ENCODE data around the gene TMEM39A.

The TMEM39A gene

DNA sequence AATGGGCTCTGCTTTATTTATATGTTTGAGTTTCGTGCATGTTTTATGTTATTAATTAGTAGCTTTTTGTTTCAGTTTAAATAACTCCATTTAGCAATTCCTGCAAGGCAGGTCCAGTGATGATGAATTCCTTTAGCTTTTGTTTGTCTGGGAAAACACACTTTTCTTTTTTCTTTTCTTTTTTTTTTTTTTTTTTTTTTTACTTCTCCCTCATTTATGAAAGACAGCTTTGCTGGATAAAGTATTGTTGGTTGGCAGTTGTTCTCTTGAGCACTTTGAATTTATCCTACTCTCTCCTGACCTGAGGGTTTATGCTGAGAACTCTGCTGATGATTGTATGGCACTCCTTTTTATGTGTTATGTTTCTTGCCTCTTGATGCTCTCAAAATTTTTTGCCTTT lies 35.7 kb downstream of the TMEM39A start:
- H3K9me3 ChIP-seq (ENCODE audit: control insufficient read depth, insufficient read depth, low read depth, low read length): no peaks in the 10 kb centered on the region; the same call in none of the 2 replicates
- POLR2A ChIA-PET: interaction anchor here (0.7 kb wide), 1 partner anchor 922 kb away, joined by 5 read pairs; no protein-coding TSS in a partner anchor
- H3K4me3 ChIP-seq (ENCODE audit: low read depth, low read length): no peak overlapping the region
- H3K4me1 ChIP-seq (ENCODE audit: control insufficient read depth, insufficient read depth, low read length): no peaks in the 10 kb centered on the region
- no peak overlapping the region for H3K27ac ChIP-seq (ENCODE audit: extremely low read depth, low read depth, low read length)
- H3K36me3 ChIP-seq (ENCODE audit: control insufficient read depth in 2 of 2, insufficient read depth in 1 of 2, low read length in 2 of 2): peaks cover 13 to 38% of the 10 kb centered on the region in 2 experiments; a peak in 2 of 3 replicates
- TF ChIP-seq ZNF133 (tag by site-specific recombination; IDR thresholded peaks at IDR 0.05): no peak
- no peak for TF ChIP-seq ZNF529 (tag by site-specific recombination; IDR thresholded peaks at IDR 0.05; ENCODE audit: insufficient replicate concordance)
- TF ChIP-seq TRIM28 (IDR thresholded peaks at IDR 0.05; ENCODE audit: borderline replicate concordance, low read length): peak; percentile 72
- peak; percentile 98 for TF ChIP-seq SETDB1 (IDR thresholded peaks at IDR 0.05; ENCODE audit: insufficient read length, low read length)
- CTCF ChIA-PET: interaction anchor here (1.3 kb wide), 1 partner anchor 154 kb away, joined by 5 read pairs; no protein-coding TSS in a partner anchor

DNA sequence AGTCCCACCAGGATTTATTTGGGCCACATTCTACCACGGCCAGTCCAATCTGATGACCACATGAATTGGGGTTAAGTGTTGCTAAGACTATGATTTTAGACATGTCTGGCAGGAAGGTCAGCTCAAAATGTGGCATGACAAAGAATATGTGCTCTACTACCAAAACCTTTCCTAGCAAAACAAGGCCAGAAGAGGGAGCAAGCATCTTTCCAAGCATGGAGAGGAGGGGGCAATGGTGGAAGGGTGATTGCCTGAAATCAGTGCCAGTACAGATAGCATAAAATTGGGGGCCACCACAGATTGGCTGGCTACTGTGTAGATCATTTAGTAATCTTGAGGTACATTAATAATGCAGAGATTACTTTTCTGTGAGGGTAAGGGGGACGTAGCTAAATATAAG lies 43.2 kb downstream of the TMEM39A start:
- H3K36me3 ChIP-seq (ENCODE audit: control insufficient read depth in 2 of 2, insufficient read depth in 1 of 2, low read length in 2 of 2): no peaks in the 10 kb centered on the region
- POLR2A ChIA-PET: no interaction called here
- no peak for TF ChIP-seq ZNF121 (tag by site-specific recombination; IDR thresholded peaks at IDR 0.05)
- TF ChIP-seq ZNF654 (tag by site-specific recombination; IDR thresholded peaks at IDR 0.05; ENCODE audit: low read depth): 0 out of 2 replicates have a peak, but pooled peaks have one; percentile 6
- H3K9me3 ChIP-seq (ENCODE audit: control insufficient read depth, insufficient read depth, low read depth, low read length): no peaks in the 10 kb centered on the region; the same call in 1 of the 2 replicates
- H3K4me3 ChIP-seq (ENCODE audit: low read depth, low read length): no peak overlapping the region
- no peaks in the 10 kb centered on the region for H3K4me1 ChIP-seq (ENCODE audit: control insufficient read depth, insufficient read depth, low read length)
- H3K27ac ChIP-seq (ENCODE audit: extremely low read depth, low read depth, low read length): no peak overlapping the region
- CTCF ChIA-PET: interaction anchor here (1.1 to 1.4 kb wide), 2 partner anchors 18 to 261 kb away, joined by 3 to 11 read pairs; no protein-coding TSS in a partner anchor

DNA sequence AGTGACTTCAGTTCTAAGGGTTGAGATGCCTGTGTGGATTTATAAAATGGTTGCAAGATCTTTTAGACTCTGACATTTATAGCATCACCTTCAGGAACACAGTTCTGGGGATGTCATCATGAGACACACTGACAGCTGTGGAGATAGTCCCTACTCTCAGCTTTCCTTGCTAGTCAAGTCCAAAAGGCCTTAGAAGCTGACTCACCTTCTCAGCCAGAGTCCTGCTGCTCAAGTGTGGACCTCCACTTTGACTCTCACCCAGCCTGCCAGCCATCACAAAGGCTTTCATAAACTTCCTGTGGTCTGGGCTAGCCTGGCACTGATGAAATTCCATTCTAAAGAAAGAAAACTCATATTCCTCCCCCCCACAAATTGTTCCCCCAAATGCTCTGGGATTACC lies 44.8 kb downstream of the TMEM39A start:
- no peak overlapping the region for H3K27ac ChIP-seq (ENCODE audit: extremely low read depth, low read depth, low read length)
- CTCF ChIA-PET: interaction anchor here (0.7 to 1.0 kb wide), 2 partner anchors 13 to 262 kb away, joined by 3 to 5 read pairs; no protein-coding TSS in a partner anchor
- no peaks in the 10 kb centered on the region for H3K9me3 ChIP-seq (ENCODE audit: control insufficient read depth, insufficient read depth, low read depth, low read length)
- H3K4me3 ChIP-seq (ENCODE audit: low read depth, low read length): no peak overlapping the region
- TF ChIP-seq BCL11A (tag by site-specific recombination; IDR thresholded peaks at IDR 0.05; ENCODE audit: low read depth): no peak
- TF ChIP-seq KLF1 (tag by site-specific recombination; IDR thresholded peaks at IDR 0.05): no peak
- no peak for TF ChIP-seq SALL2 (tag by site-specific recombination; IDR thresholded peaks at IDR 0.05; ENCODE audit: borderline replicate concordance)
- TF ChIP-seq ZNF350 (tag by site-specific recombination; IDR thresholded peaks at IDR 0.05): no peak
- TF ChIP-seq ZNF221 (tag by site-specific recombination; IDR thresholded peaks at IDR 0.05; ENCODE audit: borderline replicate concordance): no peak
- TF ChIP-seq ZNF664 (tag by site-specific recombination; IDR thresholded peaks at IDR 0.05): no peak
- no peak for TF ChIP-seq GFI1B (tag by site-specific recombination; IDR thresholded peaks at IDR 0.05)
- TF ChIP-seq ZNF529 (tag by site-specific recombination; IDR thresholded peaks at IDR 0.05; ENCODE audit: insufficient replicate concordance): no peak
- TF ChIP-seq ZNF596 (tag by site-specific recombination; IDR thresholded peaks at IDR 0.05): no peak
- TF ChIP-seq ZBTB10 (tag by site-specific recombination; IDR thresholded peaks at IDR 0.05): no peak
- TF ChIP-seq ZFP41 (tag by site-specific recombination; IDR thresholded peaks at IDR 0.05; ENCODE audit: borderline replicate concordance): no peak
- TF ChIP-seq ZNF426 (tag by site-specific recombination; IDR thresholded peaks at IDR 0.05): no peak
- TF ChIP-seq ZNF768 (tag by site-specific recombination; IDR thresholded peaks at IDR 0.05): no peak
- no peak for TF ChIP-seq ZXDB (tag by site-specific recombination; IDR thresholded peaks at IDR 0.05)
- TF ChIP-seq, protein P1, sequence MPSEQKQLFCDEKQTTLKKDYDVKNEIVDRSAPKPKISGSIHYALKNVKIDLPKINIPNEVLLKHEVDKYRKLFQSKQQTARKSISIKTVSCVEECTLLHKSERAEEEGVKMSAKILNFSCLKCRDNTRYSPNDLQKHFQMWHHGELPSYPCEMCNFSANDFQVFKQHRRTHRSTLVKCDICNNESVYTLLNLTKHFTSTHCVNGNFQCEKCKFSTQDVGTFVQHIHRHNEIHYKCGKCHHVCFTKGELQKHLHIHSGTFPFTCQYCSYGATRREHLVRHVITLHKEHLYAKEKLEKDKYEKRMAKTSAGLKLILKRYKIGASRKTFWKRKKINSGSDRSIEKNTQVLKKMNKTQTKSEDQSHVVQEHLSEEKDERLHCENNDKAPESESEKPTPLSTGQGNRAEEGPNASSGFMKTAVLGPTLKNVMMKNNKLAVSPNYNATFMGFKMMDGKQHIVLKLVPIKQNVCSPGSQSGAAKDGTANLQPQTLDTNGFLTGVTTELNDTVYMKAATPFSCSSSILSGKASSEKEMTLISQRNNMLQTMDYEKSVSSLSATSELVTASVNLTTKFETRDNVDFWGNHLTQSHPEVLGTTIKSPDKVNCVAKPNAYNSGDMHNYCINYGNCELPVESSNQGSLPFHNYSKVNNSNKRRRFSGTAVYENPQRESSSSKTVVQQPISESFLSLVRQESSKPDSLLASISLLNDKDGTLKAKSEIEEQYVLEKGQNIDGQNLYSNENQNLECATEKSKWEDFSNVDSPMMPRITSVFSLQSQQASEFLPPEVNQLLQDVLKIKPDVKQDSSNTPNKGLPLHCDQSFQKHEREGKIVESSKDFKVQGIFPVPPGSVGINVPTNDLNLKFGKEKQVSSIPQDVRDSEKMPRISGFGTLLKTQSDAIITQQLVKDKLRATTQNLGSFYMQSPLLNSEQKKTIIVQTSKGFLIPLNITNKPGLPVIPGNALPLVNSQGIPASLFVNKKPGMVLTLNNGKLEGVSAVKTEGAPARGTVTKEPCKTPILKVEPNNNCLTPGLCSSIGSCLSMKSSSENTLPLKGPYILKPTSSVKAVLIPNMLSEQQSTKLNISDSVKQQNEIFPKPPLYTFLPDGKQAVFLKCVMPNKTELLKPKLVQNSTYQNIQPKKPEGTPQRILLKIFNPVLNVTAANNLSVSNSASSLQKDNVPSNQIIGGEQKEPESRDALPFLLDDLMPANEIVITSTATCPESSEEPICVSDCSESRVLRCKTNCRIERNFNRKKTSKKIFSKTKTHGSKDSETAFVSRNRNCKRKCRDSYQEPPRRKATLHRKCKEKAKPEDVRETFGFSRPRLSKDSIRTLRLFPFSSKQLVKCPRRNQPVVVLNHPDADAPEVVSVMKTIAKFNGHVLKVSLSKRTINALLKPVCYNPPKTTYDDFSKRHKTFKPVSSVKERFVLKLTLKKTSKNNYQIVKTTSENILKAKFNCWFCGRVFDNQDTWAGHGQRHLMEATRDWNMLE (tag by site-specific recombination; conservative IDR thresholded peaks at IDR 0.05; ENCODE audit: low read depth): no peak
- no peak for TF ChIP-seq ZNF335 (tag by site-specific recombination; conservative IDR thresholded peaks at IDR 0.05)
- no peaks in the 10 kb centered on the region for H3K4me1 ChIP-seq (ENCODE audit: control insufficient read depth, insufficient read depth, low read length)
- POLR2A ChIA-PET: no interaction called here
- H3K36me3 ChIP-seq (ENCODE audit: control insufficient read depth in 2 of 2, insufficient read depth in 1 of 2, low read length in 2 of 2): peaks cover 0 to 4% of the 10 kb centered on the region in 2 experiments; a peak in 1 of 3 replicates
